SK-N-DZ (cell line): ENCODE measurements around the gene ANKRD22.
"Not testable (repeated sequence)": the region's sequence is repeated elsewhere in the genome, so short reads cannot be mapped to it uniquely, and the experiment has no call there.

Experiments
- DNase-seq: peaks from one replicate; pipeline ENCODE4 v3.0.0-alpha.2; 2015; ENCODE audit warnings: low spot score

Gene ANKRD22

GRCh38 chr10:88838766-88839350 lies 12.8 kb downstream of the ANKRD22 start:
- no peak for DNase-seq

- DNase-seq, result not testable (repeated sequence)
These were observed 14.0 kb downstream of the ANKRD22 start for GRCh38 chr10:88837632-88838031.

GRCh38 chr10:88835910-88836221 lies 15.8 kb downstream of the ANKRD22 start:
- no peak for DNase-seq

- DNase-seq, result peak; percentile 83
These were observed 16.3 kb downstream of the ANKRD22 start for GRCh38 chr10:88835096-88835909.

GRCh38 chr10:88833723-88834122 lies 17.9 kb downstream of the ANKRD22 start:
- no peak for DNase-seq

GRCh38 chr10:88833156-88833555 lies 18.5 kb downstream of the ANKRD22 start:
- no peak for DNase-seq

- DNase-seq, result no peak
These were observed 19.3 kb downstream of the ANKRD22 start for GRCh38 chr10:88832376-88832775.

GRCh38 chr10:88831709-88832108 lies 19.9 kb downstream of the ANKRD22 start:
- DNase-seq, result no peak

- DNase-seq, result no peak
These were observed 20.9 kb downstream of the ANKRD22 start for GRCh38 chr10:88830643-88831268.

- DNase-seq, result no peak
These were observed 23.3 kb downstream of the ANKRD22 start for GRCh38 chr10:88828310-88828709.

GRCh38 chr10:88827671-88828070 lies 24.0 kb downstream of the ANKRD22 start:
- DNase-seq, result no peak

- DNase-seq, result no peak
These were observed 25.3 kb downstream of the ANKRD22 start for GRCh38 chr10:88826388-88826787.

- DNase-seq, result no peak
These were observed 30.8 kb downstream of the ANKRD22 start for GRCh38 chr10:88820748-88821401.

- DNase-seq, result no peak
These were observed 32.4 kb downstream of the ANKRD22 start for GRCh38 chr10:88819290-88819689.

- DNase-seq, result no peak
These were observed 38.4 kb downstream of the ANKRD22 start for GRCh38 chr10:88813200-88813599.

GRCh38 chr10:88810196-88810961 lies 41.3 kb downstream of the ANKRD22 start:
- peak; percentile 65 for DNase-seq

GRCh38 chr10:88809621-88810020 lies 42.0 kb downstream of the ANKRD22 start:
- no peak for DNase-seq

- DNase-seq, result no peak
These were observed 45.7 kb downstream of the ANKRD22 start for GRCh38 chr10:88805924-88806323.

- DNase-seq, result no peak
These were observed 46.3 kb downstream of the ANKRD22 start for GRCh38 chr10:88805361-88805760.

- no peak for DNase-seq
These were observed 47.4 kb downstream of the ANKRD22 start for GRCh38 chr10:88804083-88804812.

GRCh38 chr10:88803641-88804040 lies 48.0 kb downstream of the ANKRD22 start:
- DNase-seq, result no peak
